Breast epithelium (tissue), 4 donors: ENCODE results near the gene PKIB. TPM values are rescaled to one million over a fixed set of nuclear protein-coding genes. Genes with fewer than 3 reads are reported as not detected.

Experiments
- DNase-seq, 2 donors: peaks; one replicate each; pipeline ENCODE4 v3.0.0-alpha.2; 2019; ENCODE audit warnings: low spot score in 2 of 2
- H3K27ac ChIP-seq, 2 donors: fragments of 200-600 bp; sonication (generic) in 1 of 2; one replicate each; pipeline ENCODE4 v1.5.1; 2016 to 2019; ENCODE audit warnings: mild to moderate bottlenecking in 1 of 2
- H3K27me3 ChIP-seq, 2 donors: fragments of 200-600 bp; sonication (generic) in 1 of 2; one replicate each; pipeline versions ENCODE4 v1.5.1 to v1.6.0; 2017 to 2019; ENCODE audit warnings: control low read depth in 1 of 2, mild to moderate bottlenecking in 1 of 2
- H3K36me3 ChIP-seq: fragments of 200-600 bp; one replicate; pipeline ENCODE4 v1.5.1; 2019
- H3K4me1 ChIP-seq, 2 donors: fragments of 200-600 bp; sonication (generic); one replicate each; pipeline ENCODE4 v1.5.1; 2016 to 2019; ENCODE audit warnings: control low read depth in 1 of 2
- H3K4me3 ChIP-seq, 3 donors: fragments of 200-600 bp; sonication (generic); 1 replicate in 2 of 3; 2 replicates in 1 of 3; pipeline ENCODE4 v1.5.1; 2016 to 2019; ENCODE audit warnings: mild to moderate bottlenecking in 3 of 3, moderate library complexity in 2 of 3
- H3K9me3 ChIP-seq, 2 donors: fragments of 200-600 bp; sonication (generic) in 1 of 2; one replicate each; pipeline ENCODE4 v1.5.1; 2016 to 2019; ENCODE audit warnings: control low read depth in 1 of 2
- POLR2A ChIP-seq: fragments of 450-650 bp; IDR thresholded peaks from one replicate; pipeline ENCODE4 v1.6.1; 2016; ENCODE audit warnings: antibody characterized with exemption, mild to moderate bottlenecking, moderate library complexity
- POLR2AphosphoS5 ChIP-seq, 3 donors: sonication (generic); formaldehyde crosslinking; IDR thresholded peaks; one replicate each; pipeline ENCODE4 v1.6.1; 2017; ENCODE audit warnings: antibody characterized with exemption in 3 of 3
- intact Hi-C: fragments of 100-400 bp; cut with DNase I; formaldehyde crosslinking; loops from one replicate; pipeline ENCODE4 v1.15.1; 2023; ENCODE audit warnings: low total_unique reads
- total RNA-seq, 3 donors: library from RNA; depleted of rRNA; stranded (reverse); fragments of >200 nt; gene quantifications; one replicate each; pipeline ENCODE4 v1.1.0, GENCODE V29; 2016
- TF ChIP-seq, protein P1 (sequence below), 3 donors: fragments of 450-650 bp; IDR thresholded peaks; one replicate each; pipeline ENCODE4 v1.5.1; 2016 to 2017; ENCODE audit warnings: antibody characterized with exemption in 3 of 3, mild to moderate bottlenecking in 3 of 3, moderate library complexity in 3 of 3

The PKIB gene, protein sequence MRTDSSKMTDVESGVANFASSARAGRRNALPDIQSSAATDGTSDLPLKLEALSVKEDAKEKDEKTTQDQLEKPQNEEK
- total RNA-seq, result 10 to 100 TPM in 2 of 3 donors, 1 to 10 TPM in 1; 1.6 to 33.5 (median 22.3) TPM

DNA sequence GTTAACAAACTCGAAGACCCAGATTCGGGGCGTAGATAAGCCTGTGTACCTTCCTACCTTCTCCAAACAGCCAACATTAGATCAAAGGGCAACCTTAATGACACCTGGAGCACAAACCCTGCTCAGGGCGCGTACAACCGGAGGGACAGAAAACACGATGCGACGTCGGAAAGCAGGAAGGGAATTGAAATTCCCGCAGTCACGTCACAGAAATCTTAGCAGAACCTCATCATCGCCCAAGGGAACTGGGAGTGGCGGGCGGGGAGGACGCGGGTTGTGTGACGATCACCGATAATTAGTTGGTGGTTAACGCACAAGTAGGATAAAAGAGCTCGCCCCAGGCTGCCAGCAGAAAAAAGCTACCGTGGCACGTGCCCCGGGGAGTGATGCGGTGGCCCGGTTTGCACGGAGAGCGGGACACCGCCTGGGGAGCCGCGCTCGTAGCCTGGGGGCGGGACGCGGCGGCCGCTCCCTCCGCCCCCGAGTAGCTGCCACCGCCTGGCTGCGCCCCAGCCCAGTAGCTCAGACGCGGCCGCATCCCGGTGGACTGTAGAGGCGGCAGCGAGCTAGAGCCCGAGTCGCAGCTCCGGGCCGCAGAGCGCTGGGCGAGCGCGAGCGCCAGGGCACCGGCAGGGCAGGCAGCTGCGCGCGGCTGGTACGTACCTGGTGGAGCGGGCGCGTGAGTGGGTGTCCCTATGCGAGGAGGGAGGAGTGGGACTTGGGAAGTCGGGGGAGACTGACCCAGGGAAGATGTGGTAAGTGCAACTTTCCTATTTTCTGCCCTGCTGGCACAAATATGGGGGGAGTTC, at the start of gene PKIB:
Gene PKIB (plus strand): TSS at position 525 of the 809 bp plus-strand sequence. CDS start 107,390 bp downstream, outside the sequence.
- H3K27ac ChIP-seq, result peak within 1 kb of the TSS; percentile 73 to 76
- H3K4me1 ChIP-seq, result no peaks in the 10 kb centered on the region
- TF ChIP-seq POLR2AphosphoS5 (IDR thresholded peaks at IDR 0.05), result no peak
- TF ChIP-seq, protein P1, sequence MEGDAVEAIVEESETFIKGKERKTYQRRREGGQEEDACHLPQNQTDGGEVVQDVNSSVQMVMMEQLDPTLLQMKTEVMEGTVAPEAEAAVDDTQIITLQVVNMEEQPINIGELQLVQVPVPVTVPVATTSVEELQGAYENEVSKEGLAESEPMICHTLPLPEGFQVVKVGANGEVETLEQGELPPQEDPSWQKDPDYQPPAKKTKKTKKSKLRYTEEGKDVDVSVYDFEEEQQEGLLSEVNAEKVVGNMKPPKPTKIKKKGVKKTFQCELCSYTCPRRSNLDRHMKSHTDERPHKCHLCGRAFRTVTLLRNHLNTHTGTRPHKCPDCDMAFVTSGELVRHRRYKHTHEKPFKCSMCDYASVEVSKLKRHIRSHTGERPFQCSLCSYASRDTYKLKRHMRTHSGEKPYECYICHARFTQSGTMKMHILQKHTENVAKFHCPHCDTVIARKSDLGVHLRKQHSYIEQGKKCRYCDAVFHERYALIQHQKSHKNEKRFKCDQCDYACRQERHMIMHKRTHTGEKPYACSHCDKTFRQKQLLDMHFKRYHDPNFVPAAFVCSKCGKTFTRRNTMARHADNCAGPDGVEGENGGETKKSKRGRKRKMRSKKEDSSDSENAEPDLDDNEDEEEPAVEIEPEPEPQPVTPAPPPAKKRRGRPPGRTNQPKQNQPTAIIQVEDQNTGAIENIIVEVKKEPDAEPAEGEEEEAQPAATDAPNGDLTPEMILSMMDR (IDR thresholded peaks at IDR 0.05), result peak in 2 of 3 donors; percentile 4 to 24
- intact Hi-C loops, result no loop called here
- peak within 1 kb of the TSS; percentile 46 to 74 (median 65) for H3K4me3 ChIP-seq
- DNase-seq, result peak; percentile 54 to 78
- no peaks in the 10 kb centered on the region for H3K27me3 ChIP-seq
- no peaks in the 10 kb centered on the region for H3K36me3 ChIP-seq
- no peaks in the 10 kb centered on the region for H3K9me3 ChIP-seq

DNA sequence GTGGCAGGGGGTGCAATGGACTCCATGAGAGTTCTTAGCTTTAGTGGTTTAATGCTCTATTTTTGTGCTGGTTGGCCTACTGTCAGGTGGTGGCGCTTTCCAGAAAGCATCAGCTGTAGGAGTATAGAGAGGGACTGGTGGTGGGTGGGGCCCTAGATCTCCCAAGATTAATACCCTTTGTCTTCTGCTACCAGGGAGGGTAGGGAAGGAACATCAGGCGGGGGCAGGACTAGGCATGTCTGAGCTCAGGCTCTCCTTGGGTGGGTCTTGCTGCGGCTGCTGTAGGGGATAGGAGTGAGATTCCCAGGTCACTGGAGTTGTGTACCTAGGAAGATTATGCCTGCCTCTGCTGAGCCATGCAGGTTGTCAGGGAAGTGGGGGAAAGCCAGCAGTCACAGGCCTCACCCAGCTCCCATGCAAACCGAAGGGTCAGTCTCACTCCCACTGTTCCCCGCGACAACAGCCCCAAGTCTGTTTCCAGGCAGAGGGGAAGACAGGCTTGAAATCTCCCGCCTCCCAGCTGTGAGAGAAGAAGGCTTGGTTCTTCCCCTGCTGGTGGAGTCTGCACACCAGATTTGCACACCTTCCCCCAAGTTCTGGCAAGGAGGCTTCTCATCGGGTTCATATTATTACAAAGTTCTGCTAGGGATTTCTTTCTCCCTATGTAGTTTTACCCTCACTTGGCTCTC, 46.7 kb upstream of the PKIB start:
- Histone ChIP-seq H3K27me3 (no peaks in the 10 kb centered on the region), H3K9me3 (peaks cover 0 to 8% of the 10 kb centered on the region in 2 donors), H3K4me1 (no peaks in the 10 kb centered on the region), H3K4me3 (no peak overlapping the region), H3K36me3 (no peaks in the 10 kb centered on the region), H3K27ac (no peak overlapping the region)
- DNase-seq, result no peak
- TF ChIP-seq POLR2A (no peak), POLR2AphosphoS5 (IDR thresholded peaks at IDR 0.05) (no peak)
- TF ChIP-seq, protein P1 (IDR thresholded peaks at IDR 0.05), result no peak
- intact Hi-C loops, result no loop called here

DNA sequence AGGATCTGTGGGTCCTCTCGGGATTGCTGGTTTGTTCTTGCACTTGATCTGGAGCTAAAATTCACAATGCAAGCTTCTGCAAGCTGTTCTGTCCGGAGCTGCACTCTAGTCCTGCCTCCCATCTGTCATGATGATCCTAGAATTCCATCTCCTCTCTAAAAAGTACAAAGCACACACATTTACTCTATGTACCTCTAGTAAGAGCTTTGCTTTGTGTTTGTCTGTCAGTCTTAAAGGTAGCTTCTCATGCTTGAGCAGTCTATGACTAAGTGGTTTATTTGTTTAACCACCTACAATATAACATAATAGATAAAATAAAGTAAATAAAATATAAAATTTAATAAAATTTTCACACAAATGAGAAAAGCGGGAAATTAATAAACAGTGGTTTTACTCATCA, 46.0 kb upstream of the PKIB start:
- no peaks in the 10 kb centered on the region for H3K27me3 ChIP-seq
- H3K36me3 ChIP-seq, result no peaks in the 10 kb centered on the region
- H3K4me3 ChIP-seq, result no peak overlapping the region
- TF ChIP-seq POLR2AphosphoS5 (IDR thresholded peaks at IDR 0.05), result no peak
- TF ChIP-seq POLR2A, result no peak
- TF ChIP-seq, protein P1 (IDR thresholded peaks at IDR 0.05), result no peak
- H3K27ac ChIP-seq, result no peak overlapping the region
- H3K4me1 ChIP-seq, result no peaks in the 10 kb centered on the region
- DNase-seq, result no peak
- intact Hi-C loops, result no loop called here
- peaks cover 0 to 8% of the 10 kb centered on the region in 2 donors for H3K9me3 ChIP-seq

DNA sequence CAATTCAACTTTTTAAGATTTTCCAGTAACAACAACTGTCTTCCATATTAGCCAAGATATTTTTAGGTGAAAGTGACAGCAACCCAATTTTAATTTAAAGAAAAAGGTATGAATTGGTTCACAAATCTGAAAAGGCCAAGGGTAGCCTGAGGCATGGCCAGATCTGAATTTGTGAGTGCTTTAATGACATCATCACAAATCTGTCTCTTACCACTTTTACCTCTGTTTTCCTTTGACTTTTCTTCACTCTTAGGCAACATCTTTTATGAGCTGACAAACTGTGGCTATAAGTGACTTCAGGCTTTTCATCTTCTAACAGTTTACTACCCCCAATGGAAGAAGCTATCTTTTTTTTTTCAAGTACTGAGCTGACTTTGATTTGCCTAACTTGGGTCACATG, 44.5 kb upstream of the PKIB start:
- H3K27me3 ChIP-seq, result no peaks in the 10 kb centered on the region
- H3K4me3 ChIP-seq, result no peak overlapping the region
- DNase-seq, result no peak
- intact Hi-C loops, result no loop called here
- no peaks in the 10 kb centered on the region for H3K36me3 ChIP-seq
- no peaks in the 10 kb centered on the region for H3K4me1 ChIP-seq
- no peak overlapping the region for H3K27ac ChIP-seq
- TF ChIP-seq, protein P1 (IDR thresholded peaks at IDR 0.05), result no peak
- no peak for TF ChIP-seq POLR2AphosphoS5 (IDR thresholded peaks at IDR 0.05)
- TF ChIP-seq POLR2A, result no peak
- peaks cover 0 to 8% of the 10 kb centered on the region in 2 donors for H3K9me3 ChIP-seq

DNA sequence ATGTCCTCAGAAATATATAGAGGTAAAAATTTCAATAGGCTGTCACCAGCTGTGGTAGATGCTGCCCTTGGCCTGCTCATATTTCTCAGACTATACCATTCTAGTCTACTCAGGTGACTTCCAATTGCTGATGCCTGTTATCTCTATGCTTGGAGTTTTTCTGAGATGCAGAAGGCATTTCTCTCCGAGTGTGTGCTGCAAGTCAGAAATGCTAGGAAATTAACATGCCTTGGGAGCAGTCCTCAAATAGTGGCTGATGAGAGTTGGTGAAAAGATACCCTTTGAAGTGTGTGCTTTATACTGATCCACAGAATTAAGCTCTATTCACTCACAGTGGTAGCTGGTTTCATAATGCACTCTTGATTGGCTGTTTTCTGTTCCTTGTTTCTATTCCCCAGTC, 43.2 kb upstream of the PKIB start:
- no peaks in the 10 kb centered on the region for H3K36me3 ChIP-seq
- no peak for DNase-seq
- intact Hi-C loops, result no loop called here
- TF ChIP-seq, protein P1 (IDR thresholded peaks at IDR 0.05), result no peak
- TF ChIP-seq POLR2A (no peak), POLR2AphosphoS5 (IDR thresholded peaks at IDR 0.05) (no peak)
- H3K4me3 ChIP-seq, result no peak overlapping the region
- no peak overlapping the region for H3K27ac ChIP-seq
- no peaks in the 10 kb centered on the region for H3K4me1 ChIP-seq
- H3K9me3 ChIP-seq, result peaks cover 0 to 5% of the 10 kb centered on the region in 2 donors
- H3K27me3 ChIP-seq, result no peaks in the 10 kb centered on the region
